K562 (cell line): Measurements from ENCODE around the gene CABP7. TPM values are rescaled to one million over a fixed set of nuclear protein-coding genes. Genes with fewer than 3 reads are reported as not detected.

Experiments used
- BCOR ChIP-seq: fragments of 450-650 bp; IDR thresholded peaks from 2 replicates; pipeline ENCODE4 v1.6.1; 2016
- BRF2 ChIP-seq: IDR thresholded peaks from 3 replicates; pipeline ENCODE4 v1.6.1; 2011; ENCODE audit warnings: borderline replicate concordance, mild to moderate bottlenecking; ENCODE audit not compliant: insufficient read length, insufficient read depth
- DMBX1 ChIP-seq: fragments of 250-450 bp; sonication (Bioruptor Pico); IDR thresholded peaks from 2 replicates; pipeline ENCODE4 v1.8.0; 2022; ENCODE audit warnings: inconsistent platforms, mild to moderate bottlenecking, moderate library complexity, borderline replicate concordance
- ELF1 ChIP-seq: fragments of 200-800 bp; sonication (Bioruptor generic); IDR thresholded peaks from 2 replicates; pipeline ENCODE4 v1.6.1; 2016; ENCODE audit warnings: missing genetic modification characterization, missing compliant biosample characterization
- EWSR1 ChIP-seq: fragments of 450-650 bp; IDR thresholded peaks from 2 replicates; pipeline ENCODE4 v1.6.1; 2018; ENCODE audit warnings: borderline replicate concordance, mild to moderate bottlenecking, low read depth, moderate library complexity; ENCODE audit not compliant: partially characterized antibody
- MGA ChIP-seq: fragments of 450-650 bp; IDR thresholded peaks from 2 replicates; pipeline ENCODE4 v1.6.1; 2016; ENCODE audit warnings: mild to moderate bottlenecking, moderate library complexity
- MTA2 ChIP-seq: fragments of 450-650 bp; IDR thresholded peaks from 2 replicates; pipeline ENCODE4 v1.6.1; 2016; ENCODE audit warnings: low read depth
- NFIX ChIP-seq: fragments of 250-450 bp; sonication (Bioruptor Pico); IDR thresholded peaks from 2 replicates; pipeline ENCODE4 v1.4.0; 2020; ENCODE audit warnings: low read depth, mild to moderate bottlenecking, moderate library complexity
- PATZ1 ChIP-seq: fragments of 250-450 bp; sonication (Bioruptor Pico); IDR thresholded peaks from 2 replicates; pipeline ENCODE4 v1.5.0; 2020; ENCODE audit warnings: mild to moderate bottlenecking, borderline replicate concordance
- RBM34 ChIP-seq: fragments of 200-400 bp; formaldehyde crosslinking; IDR thresholded peaks from 2 replicates; pipeline ENCODE4 v1.6.1; 2018; ENCODE audit warnings: low read length, borderline replicate concordance; ENCODE audit not compliant: insufficient read depth
- ZNF395 ChIP-seq: fragments of 200-800 bp; sonication (Bioruptor generic); IDR thresholded peaks from 2 replicates; pipeline ENCODE4 v1.6.1; 2017; ENCODE audit warnings: missing genetic modification characterization, missing compliant biosample characterization
- polyA plus RNA-seq, 8 experiments: library from polyadenylated mRNA; depleted of rRNA in 4 of 8; stranded (reverse) in 5 of 8; unstranded in 3 of 8; fragments of >200 nt; fragmentation: Nextera tagmentation in 2 of 8; fragmentation: Illumina TruSeq in 1 of 8; extraction: Ambion mirVana in 2 of 8; extraction: Trizol in 1 of 8; gene quantifications; 2 replicates each; pipeline versions ENCODE4 v1.2.1 to v1.2.3, GENCODE V29; 2011 to 2014; ENCODE audit warnings: inconsistent platforms in 1 of 8, missing spikeins in 1 of 8
- total RNA-seq, 7 experiments: library from RNA; depleted of rRNA in 6 of 7; stranded (reverse); fragments of >200 nt in 6 of 7; fragmentation: Illumina TruSeq in 2 of 7; extraction: Trizol in 2 of 7; gene quantifications; 2 replicates each; pipeline versions ENCODE4 v1.2.1 to v1.2.3, GENCODE V29; 2011 to 2021; ENCODE audit warnings: low replicate concordance in 1 of 7

The CABP7 gene
- total and polyA plus RNA-seq, 9 of the 15 experiments (the other 6 are each of a cell fraction or from before 2014, with no cell fraction given), result not detected

- TF ChIP-seq ZNF395 (peak; percentile 86), EWSR1 (no peak), PATZ1 (CRISPR knock-in tag) (no peak), RBM34 (no peak), MTA2 (no peak), MGA (no peak), DMBX1 (CRISPR knock-in tag) (no peak), BCOR (no peak), ELF1 (tag) (peak; percentile 63; the same call in 1 of the 2 replicates), BRF2 (no peak), NFIX (CRISPR knock-in tag) (no peak)
Measured at GRCh38 chr22:29766632-29767170, 46.9 kb downstream of the CABP7 start, which contains the start of gene ZMAT5 (continued).
